Osteoblast (primary cell): ENCODE results near the gene ARHGAP45. TPM values are rescaled to one million over a fixed set of nuclear protein-coding genes. Genes with fewer than 3 reads are reported as not detected.

ENCODE experiments used
- DNase-seq: peaks from one replicate; pipeline ENCODE4 v3.0.0; 2011; ENCODE audit warnings: low spot score, mixed read lengths; ENCODE audit not compliant: insufficient read length; ENCODE audit errors: missing footprints
- H2AFZ ChIP-seq: 2 replicates; pipeline ENCODE4 v1.6.0; 2011; ENCODE audit warnings: mild to moderate bottlenecking, low read length
- H3K27ac ChIP-seq: 2 replicates; pipeline ENCODE4 v1.5.1; 2011; ENCODE audit warnings: mild to moderate bottlenecking, low read depth, low read length, moderate library complexity
- H3K27me3 ChIP-seq: 2 replicates; pipeline ENCODE4 v1.6.0; 2012; ENCODE audit warnings: mild to moderate bottlenecking, control low read depth, inconsistent platforms, low read length, moderate library complexity; ENCODE audit not compliant: insufficient read depth
- H3K36me3 ChIP-seq: 2 replicates; pipeline ENCODE4 v1.5.1; 2011; ENCODE audit warnings: mild to moderate bottlenecking, low read length, control low read depth, moderate library complexity; ENCODE audit not compliant: insufficient read depth
- H3K4me1 ChIP-seq: 2 replicates; pipeline ENCODE4 v1.5.1; 2011; ENCODE audit warnings: mild to moderate bottlenecking, low read length, control low read depth, moderate library complexity; ENCODE audit not compliant: insufficient read depth
- H3K4me2 ChIP-seq: 2 replicates; pipeline ENCODE4 v1.6.0; 2011; ENCODE audit warnings: mild to moderate bottlenecking, low read length; ENCODE audit not compliant: insufficient read depth
- H3K4me3 ChIP-seq: fragments of 200-600 bp; sonication (generic); 3 replicates; pipeline ENCODE4 v1.5.1; 2012; ENCODE audit warnings: mild to moderate bottlenecking, low read length, inconsistent platforms; ENCODE audit not compliant: insufficient read depth
- H3K79me2 ChIP-seq: 2 replicates; pipeline ENCODE4 v1.6.0; 2012; ENCODE audit warnings: mild to moderate bottlenecking, low read length, control low read depth, inconsistent platforms; ENCODE audit not compliant: insufficient read depth
- H3K9me3 ChIP-seq: 2 replicates; pipeline ENCODE4 v1.5.1; 2011; ENCODE audit warnings: low read depth, low read length, control low read depth
- H4K20me1 ChIP-seq: 2 replicates; pipeline ENCODE4 v1.6.0; 2012; ENCODE audit warnings: mild to moderate bottlenecking, low read length, control low read depth; ENCODE audit not compliant: insufficient read depth
- CTCF ChIP-seq: IDR thresholded peaks from 2 replicates; pipeline ENCODE4 v1.5.1; 2011; ENCODE audit warnings: mild to moderate bottlenecking, low read depth, low read length, moderate library complexity; ENCODE audit errors: extremely low read depth
- total RNA-seq: library from RNA; depleted of rRNA; stranded (reverse); fragments of >200 nt; gene quantifications from 2 replicates; pipeline ENCODE4 v1.2.3, GENCODE V29; 2012

ARHGAP45 gene
- total RNA-seq, 1 donor = 0.72 TPM

GRCh38 chr19:1115646-1116420, 48.9 kb downstream of the ARHGAP45 start:
- no peak for TF ChIP-seq CTCF
- Histone ChIP-seq H4K20me1 (peaks cover 40% of the 10 kb centered on the region), H2AFZ (no peak overlapping the region), H3K27me3 (no peaks in the 10 kb centered on the region), H3K79me2 (peaks cover 24% of the 10 kb centered on the region), H3K9me3 (no peaks in the 10 kb centered on the region), H3K27ac (no peak overlapping the region), H3K36me3 (peaks cover 75% of the 10 kb centered on the region), H3K4me3 (no peak overlapping the region), H3K4me2 (no peak overlapping the region), H3K4me1 (peaks cover 5% of the 10 kb centered on the region)
- DNase-seq = no peak

- Histone ChIP-seq H3K27me3 (no peaks in the 10 kb centered on the region), H3K36me3 (peaks cover 83% of the 10 kb centered on the region), H3K79me2 (peaks cover 32% of the 10 kb centered on the region), H3K4me3 (no peak overlapping the region), H3K9me3 (no peaks in the 10 kb centered on the region), H3K4me1 (peaks cover 5% of the 10 kb centered on the region), H2AFZ (no peak overlapping the region), H4K20me1 (peaks cover 45% of the 10 kb centered on the region), H3K4me2 (no peak overlapping the region), H3K27ac (no peak overlapping the region)
- no peak for DNase-seq
- no peak for TF ChIP-seq CTCF
Observed at GRCh38 chr19:1116726-1117581, 50.0 kb downstream of the ARHGAP45 start.

GRCh38 chr19:1117654-1118053, 50.7 kb downstream of the ARHGAP45 start:
- Histone ChIP-seq H3K9me3 (no peaks in the 10 kb centered on the region), H3K27ac (no peak overlapping the region), H2AFZ (no peak overlapping the region), H3K36me3 (peaks cover 84% of the 10 kb centered on the region), H3K4me3 (no peak overlapping the region), H3K79me2 (peaks cover 36% of the 10 kb centered on the region), H3K4me2 (no peak overlapping the region), H3K27me3 (no peaks in the 10 kb centered on the region), H3K4me1 (peaks cover 5% of the 10 kb centered on the region), H4K20me1 (peaks cover 47% of the 10 kb centered on the region)
- TF ChIP-seq CTCF = no peak
- no peak for DNase-seq

- H2AFZ ChIP-seq = no peak overlapping the region
- no peak overlapping the region for H3K4me2 ChIP-seq
- no peak for DNase-seq
- H3K4me3 ChIP-seq = no peak overlapping the region
- H3K9me3 ChIP-seq = no peaks in the 10 kb centered on the region
- H3K27ac ChIP-seq = no peak overlapping the region
- H4K20me1 ChIP-seq = peaks cover 48% of the 10 kb centered on the region
- no peaks in the 10 kb centered on the region for H3K4me1 ChIP-seq
- TF ChIP-seq CTCF = no peak
- H3K79me2 ChIP-seq = peaks cover 42% of the 10 kb centered on the region
- H3K27me3 ChIP-seq = no peaks in the 10 kb centered on the region
- H3K36me3 ChIP-seq = peaks cover 85% of the 10 kb centered on the region
Observed at GRCh38 chr19:1118999-1119398, 52.0 kb downstream of the ARHGAP45 start.
